ENCODE measurements around the gene ZNF24. TPM values are rescaled to one million over a fixed set of nuclear protein-coding genes. Genes with fewer than 3 reads are reported as not detected.

Gene ZNF24
- total and polyA plus RNA-seq, 2 donors (not counting 1 experiment from before 2014, with no cell fraction given) = 16.9 to 33.9 TPM

DNA sequence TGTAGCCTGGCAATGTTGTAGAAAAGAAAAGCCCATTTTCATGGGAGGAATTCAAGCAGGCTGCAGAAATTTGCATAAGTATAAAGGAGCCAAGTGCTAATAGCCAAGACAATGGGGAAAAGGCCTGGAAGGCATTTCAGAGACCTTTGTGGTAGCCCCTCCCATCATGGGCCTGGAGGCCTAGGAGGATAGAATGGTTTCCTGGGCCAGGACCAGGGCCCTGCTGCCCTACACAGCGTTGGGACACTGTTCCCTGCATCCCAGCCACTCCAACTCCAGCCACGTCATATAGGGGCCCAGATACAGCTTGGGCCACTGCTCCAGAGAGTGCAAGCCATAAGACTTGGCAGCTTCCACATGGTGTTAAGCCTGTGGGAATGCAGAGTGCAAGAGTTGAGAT is 8.1 kb upstream of the ZNF24 start:
- DNase-seq (ENCODE audit: low read depth in 2 of 2) = no peak
- Histone ChIP-seq H3K4me3 (replicated peaks in 1 of 4; ENCODE audit: control extremely low read depth in 1 of 4, insufficient read depth in 1 of 4, low read depth in 3 of 4, low read length in 4 of 4) (no peak overlapping the region), H3K27me3 (ENCODE audit: control insufficient read depth, insufficient read depth, low read length) (no peaks in the 10 kb centered on the region), H3K79me2 (ENCODE audit: control insufficient read depth, insufficient read depth, low read length) (no peaks in the 10 kb centered on the region), H3K9me3 (ENCODE audit: control insufficient read depth, insufficient read depth, low read depth, low read length) (no peaks in the 10 kb centered on the region), H3K36me3 (ENCODE audit: control insufficient read depth, insufficient read depth, low read length) (no peaks in the 10 kb centered on the region), H3K9ac (ENCODE audit: insufficient read depth, low read length) (no peak overlapping the region), H3K4me1 (ENCODE audit: control insufficient read depth, extremely low read depth, insufficient read depth, low read length) (no peaks in the 10 kb centered on the region), H2AFZ (ENCODE audit: low read length) (no peak overlapping the region), H3K4me2 (ENCODE audit: extremely low read depth, insufficient read depth, low read length) (no peak overlapping the region), H3K27ac (ENCODE audit: insufficient read depth, low read length) (no peak overlapping the region), H4K20me1 (ENCODE audit: control insufficient read depth, extremely low read depth, insufficient read depth, low read length) (no peaks in the 10 kb centered on the region)
- TF ChIP-seq, protein P1, sequence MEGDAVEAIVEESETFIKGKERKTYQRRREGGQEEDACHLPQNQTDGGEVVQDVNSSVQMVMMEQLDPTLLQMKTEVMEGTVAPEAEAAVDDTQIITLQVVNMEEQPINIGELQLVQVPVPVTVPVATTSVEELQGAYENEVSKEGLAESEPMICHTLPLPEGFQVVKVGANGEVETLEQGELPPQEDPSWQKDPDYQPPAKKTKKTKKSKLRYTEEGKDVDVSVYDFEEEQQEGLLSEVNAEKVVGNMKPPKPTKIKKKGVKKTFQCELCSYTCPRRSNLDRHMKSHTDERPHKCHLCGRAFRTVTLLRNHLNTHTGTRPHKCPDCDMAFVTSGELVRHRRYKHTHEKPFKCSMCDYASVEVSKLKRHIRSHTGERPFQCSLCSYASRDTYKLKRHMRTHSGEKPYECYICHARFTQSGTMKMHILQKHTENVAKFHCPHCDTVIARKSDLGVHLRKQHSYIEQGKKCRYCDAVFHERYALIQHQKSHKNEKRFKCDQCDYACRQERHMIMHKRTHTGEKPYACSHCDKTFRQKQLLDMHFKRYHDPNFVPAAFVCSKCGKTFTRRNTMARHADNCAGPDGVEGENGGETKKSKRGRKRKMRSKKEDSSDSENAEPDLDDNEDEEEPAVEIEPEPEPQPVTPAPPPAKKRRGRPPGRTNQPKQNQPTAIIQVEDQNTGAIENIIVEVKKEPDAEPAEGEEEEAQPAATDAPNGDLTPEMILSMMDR (conservative IDR thresholded peaks at IDR 0.05 in 1 of 2, IDR thresholded peaks at IDR 0.05 in 1 of 2; ENCODE audit: low read depth in 1 of 2, low read length in 2 of 2) = no peak
- TF ChIP-seq EZH2 (IDR thresholded peaks at IDR 0.05; ENCODE audit: low read length, missing control alignments) = no peak

DNA sequence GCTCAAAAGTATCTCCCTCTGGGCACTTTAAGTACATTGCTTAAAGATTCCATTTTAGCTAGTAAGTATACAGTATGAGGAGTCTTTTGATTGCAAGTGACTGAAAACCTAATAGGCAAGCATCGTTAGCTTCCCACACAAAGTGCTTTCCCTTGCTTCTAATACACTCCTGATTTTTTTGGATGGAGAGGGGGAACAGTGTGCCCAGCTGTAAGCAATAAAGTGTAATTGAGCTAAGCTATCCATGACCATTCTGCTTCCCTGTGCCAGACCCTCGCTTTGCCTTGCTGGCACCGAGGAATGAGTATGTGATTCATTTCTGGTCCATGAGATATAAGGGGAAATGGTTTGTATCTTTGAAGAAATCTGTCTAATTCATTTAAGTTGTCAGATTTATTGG is 3.8 kb upstream of the ZNF24 start:
- Histone ChIP-seq H3K36me3 (ENCODE audit: control insufficient read depth, insufficient read depth, low read length) (no peaks in the 10 kb centered on the region), H3K4me3 (replicated peaks in 1 of 4; ENCODE audit: control extremely low read depth in 1 of 4, insufficient read depth in 1 of 4, low read depth in 3 of 4, low read length in 4 of 4) (no peak overlapping the region), H3K4me1 (ENCODE audit: control insufficient read depth, extremely low read depth, insufficient read depth, low read length) (no peaks in the 10 kb centered on the region), H4K20me1 (ENCODE audit: control insufficient read depth, extremely low read depth, insufficient read depth, low read length) (peaks cover 7% of the 10 kb centered on the region), H3K9ac (ENCODE audit: insufficient read depth, low read length) (no peak overlapping the region), H3K79me2 (ENCODE audit: control insufficient read depth, insufficient read depth, low read length) (peaks cover 11% of the 10 kb centered on the region), H2AFZ (ENCODE audit: low read length) (no peak overlapping the region), H3K27ac (ENCODE audit: insufficient read depth, low read length) (no peak overlapping the region), H3K4me2 (ENCODE audit: extremely low read depth, insufficient read depth, low read length) (no peak overlapping the region), H3K9me3 (ENCODE audit: control insufficient read depth, insufficient read depth, low read depth, low read length) (no peaks in the 10 kb centered on the region), H3K27me3 (ENCODE audit: control insufficient read depth, insufficient read depth, low read length) (no peaks in the 10 kb centered on the region)
- no peak for DNase-seq (ENCODE audit: low read depth in 2 of 2)
- no peak for TF ChIP-seq EZH2 (IDR thresholded peaks at IDR 0.05; ENCODE audit: low read length, missing control alignments)
- TF ChIP-seq, protein P1 (conservative IDR thresholded peaks at IDR 0.05 in 1 of 2, IDR thresholded peaks at IDR 0.05 in 1 of 2; ENCODE audit: low read depth in 1 of 2, low read length in 2 of 2) = no peak

GRCh38 chr18:35345950-35346349 is 1.7 kb upstream of the ZNF24 start:
- Histone ChIP-seq H3K79me2 (ENCODE audit: control insufficient read depth, insufficient read depth, low read length) (peaks cover 32% of the 10 kb centered on the region), H4K20me1 (ENCODE audit: control insufficient read depth, extremely low read depth, insufficient read depth, low read length) (peaks cover 8% of the 10 kb centered on the region), H3K4me3 (replicated peaks in 1 of 4; ENCODE audit: control extremely low read depth in 1 of 4, insufficient read depth in 1 of 4, low read depth in 3 of 4, low read length in 4 of 4) (no peak overlapping the region), H3K36me3 (ENCODE audit: control insufficient read depth, insufficient read depth, low read length) (no peaks in the 10 kb centered on the region), H3K9me3 (ENCODE audit: control insufficient read depth, insufficient read depth, low read depth, low read length) (no peaks in the 10 kb centered on the region), H3K4me2 (ENCODE audit: extremely low read depth, insufficient read depth, low read length) (no peak overlapping the region), H2AFZ (ENCODE audit: low read length) (peak overlapping the region; percentile 63), H3K4me1 (ENCODE audit: control insufficient read depth, extremely low read depth, insufficient read depth, low read length) (peaks cover 2% of the 10 kb centered on the region), H3K9ac (ENCODE audit: insufficient read depth, low read length) (no peak overlapping the region), H3K27me3 (ENCODE audit: control insufficient read depth, insufficient read depth, low read length) (no peaks in the 10 kb centered on the region), H3K27ac (ENCODE audit: insufficient read depth, low read length) (no peak overlapping the region)
- TF ChIP-seq EZH2 (IDR thresholded peaks at IDR 0.05; ENCODE audit: low read length, missing control alignments) = no peak
- TF ChIP-seq, protein P1 (conservative IDR thresholded peaks at IDR 0.05 in 1 of 2, IDR thresholded peaks at IDR 0.05 in 1 of 2; ENCODE audit: low read depth in 1 of 2, low read length in 2 of 2) = no peak
- DNase-seq (ENCODE audit: low read depth in 2 of 2) = no peak
